HG03342 (cell line): Measurements from ENCODE around the gene TAF1D.
"Not testable (repeated sequence)": the region's sequence is repeated elsewhere in the genome, so short reads cannot be mapped to it uniquely, and the experiment has no call there.

Source experiments
- ATAC-seq: cut with Tn5 transposase; IDR thresholded peaks from one replicate; pipeline ENCODE4 v1.9.1; 2021; ENCODE audit warnings: mild to moderate bottlenecking, moderate library complexity; ENCODE audit not compliant: unreplicated experiment

Gene TAF1D

GRCh38 chr11:93751001-93751400, 9.7 kb upstream of the TAF1D start:
- ATAC-seq = no peak

- peak; percentile 88 for ATAC-seq
Measured at GRCh38 chr11:93747122-93747521, 5.8 kb upstream of the TAF1D start.

GRCh38 chr11:93746101-93746500, 4.8 kb upstream of the TAF1D start:
- no peak for ATAC-seq

- not testable (repeated sequence) for ATAC-seq
Measured at GRCh38 chr11:93745005-93745755, 3.9 kb upstream of the TAF1D start.

- no peak for ATAC-seq
Measured at GRCh38 chr11:93744669-93745004, 3.3 kb upstream of the TAF1D start.

GRCh38 chr11:93743291-93743690, 2.0 kb upstream of the TAF1D start:
- ATAC-seq = no peak

- peak; percentile 10 for ATAC-seq
Measured at GRCh38 chr11:93741882-93742226, 559 bp upstream of the TAF1D start.

GRCh38 chr11:93740730-93741093, 583 bp downstream of the TAF1D start:
- ATAC-seq = peak; percentile 38

- ATAC-seq = no peak
Measured at GRCh38 chr11:93740031-93740729, 1.1 kb downstream of the TAF1D start.

GRCh38 chr11:93738647-93739081, 2.6 kb downstream of the TAF1D start:
- ATAC-seq = no peak

GRCh38 chr11:93737904-93738612, 3.2 kb downstream of the TAF1D start:
- ATAC-seq = no peak

GRCh38 chr11:93736129-93736528, 5.2 kb downstream of the TAF1D start:
- ATAC-seq = no peak

- no peak for ATAC-seq
Measured at GRCh38 chr11:93735627-93736026, 5.7 kb downstream of the TAF1D start.

GRCh38 chr11:93734427-93735222, 6.7 kb downstream of the TAF1D start:
- ATAC-seq = no peak

GRCh38 chr11:93733474-93733873, 7.8 kb downstream of the TAF1D start:
- ATAC-seq = no peak

GRCh38 chr11:93732237-93732892, 8.9 kb downstream of the TAF1D start:
- ATAC-seq = no peak

- ATAC-seq = no peak
Measured at GRCh38 chr11:93730108-93731107, 10.9 kb downstream of the TAF1D start.

GRCh38 chr11:93729129-93729616, 12.1 kb downstream of the TAF1D start:
- ATAC-seq = no peak

GRCh38 chr11:93728792-93729128, 12.5 kb downstream of the TAF1D start:
- no peak for ATAC-seq
